HG02885 (cell line): ENCODE measurements around the gene RB1.

Source experiments
- ATAC-seq: cut with Tn5 transposase; IDR thresholded peaks from one replicate; pipeline ENCODE4 v1.9.1; 2021; ENCODE audit warnings: mild to moderate bottlenecking; ENCODE audit not compliant: unreplicated experiment, poor library complexity

RB1 gene

GRCh38 chr13:48490241-48490640 lies 186.7 kb downstream of the RB1 start:
- ATAC-seq, result no peak

- ATAC-seq, result no peak
These were observed 188.0 kb downstream of the RB1 start for GRCh38 chr13:48491423-48492095.

- ATAC-seq, result peak; percentile 63
These were observed 188.5 kb downstream of the RB1 start for GRCh38 chr13:48492096-48492440.

- ATAC-seq, result peak; percentile 83
These were observed 189.0 kb downstream of the RB1 start for GRCh38 chr13:48492470-48493065.

GRCh38 chr13:48493066-48493765 lies 189.7 kb downstream of the RB1 start:
- ATAC-seq, result no peak

- ATAC-seq, result no peak
These were observed 190.3 kb downstream of the RB1 start for GRCh38 chr13:48493851-48494250.

GRCh38 chr13:48494874-48495273 lies 191.3 kb downstream of the RB1 start:
- no peak for ATAC-seq

- no peak for ATAC-seq
These were observed 193.0 kb downstream of the RB1 start for GRCh38 chr13:48496271-48497161.

- ATAC-seq, result no peak
These were observed 194.1 kb downstream of the RB1 start for GRCh38 chr13:48497669-48498068.

- peak; percentile 58 for ATAC-seq
These were observed 197.2 kb downstream of the RB1 start for GRCh38 chr13:48500652-48501197.

- no peak for ATAC-seq
These were observed 198.2 kb downstream of the RB1 start for GRCh38 chr13:48501705-48502104.

GRCh38 chr13:48502601-48503319 lies 199.2 kb downstream of the RB1 start:
- no peak for ATAC-seq

GRCh38 chr13:48504606-48505005 lies 201.1 kb downstream of the RB1 start:
- ATAC-seq, result no peak

- ATAC-seq, result no peak
These were observed 201.5 kb downstream of the RB1 start for GRCh38 chr13:48505012-48505411.

GRCh38 chr13:48505597-48506091 lies 202.1 kb downstream of the RB1 start:
- peak; percentile 88 for ATAC-seq

GRCh38 chr13:48506092-48506701 lies 202.6 kb downstream of the RB1 start:
- peak; percentile 26 for ATAC-seq

GRCh38 chr13:48507021-48507420 lies 203.5 kb downstream of the RB1 start:
- ATAC-seq, result no peak

- no peak for ATAC-seq
These were observed 204.5 kb downstream of the RB1 start for GRCh38 chr13:48508011-48508410.

GRCh38 chr13:48510698-48511097 lies 207.1 kb downstream of the RB1 start:
- ATAC-seq, result no peak
